T-helper 1 cell treated with Interleukin-12 subunit alpha and Interleukin-12 subunit beta and Interleukin-4 antibody, amounts not matched to agents 30 μg/mL and 1 μg/mL, for 36 hours (primary cell): Measurements from ENCODE around the gene GPER1.

Experiments
- H3K27ac Mint-ChIP-seq: one replicate; pipeline ENCODE4 v1.8.0; 2021; ENCODE audit warnings: mild to moderate bottlenecking, mixed read lengths
- H3K27me3 Mint-ChIP-seq: one replicate; pipeline ENCODE4 v1.8.0; 2021; ENCODE audit warnings: low read depth, mixed read lengths
- H3K36me3 Mint-ChIP-seq: one replicate; pipeline ENCODE4 v1.8.0; 2021; ENCODE audit warnings: low read depth, mixed read lengths
- H3K4me1 Mint-ChIP-seq: one replicate; pipeline ENCODE4 v1.8.0; 2021; ENCODE audit warnings: low read depth, mixed read lengths
- H3K4me3 Mint-ChIP-seq: one replicate; pipeline ENCODE4 v1.8.0; 2021; ENCODE audit warnings: mild to moderate bottlenecking, moderate library complexity, mixed read lengths
- H3K9me3 Mint-ChIP-seq: one replicate; pipeline ENCODE4 v1.8.0; 2021; ENCODE audit warnings: mixed read lengths

Gene GPER1

DNA sequence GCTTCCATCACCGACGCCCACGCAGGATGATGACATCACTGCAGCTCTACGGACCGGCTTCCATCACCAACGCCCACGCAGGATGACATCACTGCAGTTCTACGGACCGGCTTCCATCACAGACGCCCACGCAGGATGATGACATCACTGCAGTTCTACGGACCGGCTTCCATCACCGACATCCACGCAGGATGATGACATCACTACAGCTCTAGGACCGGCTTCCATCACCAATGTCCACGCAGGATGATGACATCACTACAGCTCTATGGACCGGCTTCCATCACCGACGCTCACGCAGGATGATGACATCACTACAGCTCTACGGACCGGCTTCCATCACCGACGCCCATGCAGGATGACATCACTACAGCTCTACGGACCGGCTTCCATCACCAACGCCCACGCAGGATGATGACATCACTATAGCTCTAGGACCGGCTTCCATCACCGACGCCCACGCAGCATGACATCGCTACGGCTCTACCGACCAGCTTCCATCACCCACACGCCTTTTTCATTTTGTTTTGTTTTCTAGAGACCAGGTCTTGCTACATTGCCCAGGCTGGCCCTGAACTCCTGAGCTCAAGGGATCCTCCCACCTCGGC, 29.5 kb downstream of the GPER1 start:
- H3K36me3 Mint-ChIP-seq, result no peaks in the 10 kb centered on the region
- H3K9me3 Mint-ChIP-seq, result peaks cover 3% of the 10 kb centered on the region
- H3K4me1 Mint-ChIP-seq, result peaks cover 5% of the 10 kb centered on the region
- H3K27me3 Mint-ChIP-seq, result no peaks in the 10 kb centered on the region
- no peak overlapping the region for H3K4me3 Mint-ChIP-seq
- H3K27ac Mint-ChIP-seq, result no peak overlapping the region

DNA sequence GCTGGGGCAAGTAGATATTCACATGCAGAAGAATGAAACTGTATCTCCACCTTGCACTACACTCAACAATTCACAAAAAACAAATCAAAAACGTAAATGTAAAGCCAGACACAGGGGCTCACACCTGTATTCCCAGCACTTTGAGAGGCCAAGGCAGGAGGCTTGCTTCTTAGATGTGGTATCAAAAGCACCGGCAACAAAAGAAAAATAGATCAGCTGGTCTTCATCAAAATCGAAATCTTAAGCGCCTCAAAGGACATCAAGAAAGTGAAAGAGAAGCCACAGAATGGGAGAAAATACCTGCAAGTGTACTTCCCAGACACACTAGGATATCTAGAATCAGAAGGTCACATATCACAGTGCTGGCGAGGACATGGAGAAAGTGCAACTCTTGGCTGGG, 31.3 kb downstream of the GPER1 start:
- peaks cover 5% of the 10 kb centered on the region for H3K4me1 Mint-ChIP-seq
- no peak overlapping the region for H3K4me3 Mint-ChIP-seq
- H3K36me3 Mint-ChIP-seq, result no peaks in the 10 kb centered on the region
- H3K9me3 Mint-ChIP-seq, result peaks cover 3% of the 10 kb centered on the region
- H3K27ac Mint-ChIP-seq, result no peak overlapping the region
- H3K27me3 Mint-ChIP-seq, result no peaks in the 10 kb centered on the region

GRCh38 chr7:1120791-1121190, 32.9 kb downstream of the GPER1 start:
- Mint-ChIP-seq H3K36me3 (no peaks in the 10 kb centered on the region), H3K4me1 (peaks cover 5% of the 10 kb centered on the region), H3K9me3 (peaks cover 3% of the 10 kb centered on the region), H3K27ac (no peak overlapping the region), H3K4me3 (no peak overlapping the region), H3K27me3 (no peaks in the 10 kb centered on the region)

DNA sequence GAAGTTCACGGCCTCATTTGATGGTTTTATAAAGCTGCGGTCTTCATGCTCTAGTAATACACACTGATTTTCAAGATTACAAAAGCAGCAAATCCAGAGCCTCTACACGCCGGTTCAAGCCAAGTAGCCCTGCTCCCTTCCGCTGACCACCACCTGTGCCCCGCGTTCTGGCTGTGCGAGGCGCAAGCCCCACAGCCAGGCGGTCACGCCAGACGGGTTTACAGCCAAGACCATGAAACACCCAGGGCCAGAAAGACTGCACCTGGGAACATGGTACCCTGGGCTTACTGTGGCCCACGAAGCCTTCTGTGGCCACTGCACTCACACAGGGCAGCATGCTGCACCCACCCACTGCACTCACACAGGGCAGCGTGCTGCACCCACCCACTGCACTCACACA, 33.6 kb downstream of the GPER1 start:
- H3K27ac Mint-ChIP-seq, result no peak overlapping the region
- H3K4me1 Mint-ChIP-seq, result peaks cover 5% of the 10 kb centered on the region
- H3K36me3 Mint-ChIP-seq, result no peaks in the 10 kb centered on the region
- no peak overlapping the region for H3K4me3 Mint-ChIP-seq
- H3K27me3 Mint-ChIP-seq, result no peaks in the 10 kb centered on the region
- peaks cover 3% of the 10 kb centered on the region for H3K9me3 Mint-ChIP-seq

- Mint-ChIP-seq H3K27ac (no peak overlapping the region), H3K27me3 (no peaks in the 10 kb centered on the region), H3K9me3 (peaks cover 3% of the 10 kb centered on the region), H3K36me3 (no peaks in the 10 kb centered on the region), H3K4me3 (no peak overlapping the region), H3K4me1 (peaks cover 5% of the 10 kb centered on the region)
Observed at GRCh38 chr7:1121886-1122831, 34.2 kb downstream of the GPER1 start.

GRCh38 chr7:1122832-1123501, 35.1 kb downstream of the GPER1 start:
- Mint-ChIP-seq H3K9me3 (no peaks in the 10 kb centered on the region), H3K4me3 (no peak overlapping the region), H3K4me1 (peaks cover 5% of the 10 kb centered on the region), H3K27ac (no peak overlapping the region), H3K36me3 (no peaks in the 10 kb centered on the region), H3K27me3 (no peaks in the 10 kb centered on the region)

DNA sequence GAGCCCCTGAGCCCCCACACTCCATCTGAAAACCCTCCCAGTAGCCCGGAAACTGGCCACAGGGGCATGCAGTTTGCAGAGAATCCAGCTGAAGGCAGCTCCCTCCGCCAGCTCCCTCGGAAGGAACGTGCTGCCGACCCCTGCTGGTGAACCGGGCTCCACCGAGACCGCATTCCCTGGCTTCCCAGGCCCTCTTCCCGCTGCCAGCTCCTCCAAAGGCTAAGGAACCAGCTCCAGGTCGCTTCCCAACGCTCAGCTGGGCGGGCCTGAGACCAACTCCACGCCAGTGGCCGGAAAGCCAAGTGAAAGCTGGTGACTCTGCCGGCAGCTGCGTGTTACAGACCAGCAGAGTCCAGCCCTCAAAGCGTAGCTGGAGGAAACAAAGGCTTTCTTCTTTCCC, 35.8 kb downstream of the GPER1 start:
- Mint-ChIP-seq H3K4me3 (no peak overlapping the region), H3K9me3 (no peaks in the 10 kb centered on the region), H3K4me1 (peaks cover 5% of the 10 kb centered on the region), H3K27ac (no peak overlapping the region), H3K27me3 (no peaks in the 10 kb centered on the region), H3K36me3 (no peaks in the 10 kb centered on the region)

DNA sequence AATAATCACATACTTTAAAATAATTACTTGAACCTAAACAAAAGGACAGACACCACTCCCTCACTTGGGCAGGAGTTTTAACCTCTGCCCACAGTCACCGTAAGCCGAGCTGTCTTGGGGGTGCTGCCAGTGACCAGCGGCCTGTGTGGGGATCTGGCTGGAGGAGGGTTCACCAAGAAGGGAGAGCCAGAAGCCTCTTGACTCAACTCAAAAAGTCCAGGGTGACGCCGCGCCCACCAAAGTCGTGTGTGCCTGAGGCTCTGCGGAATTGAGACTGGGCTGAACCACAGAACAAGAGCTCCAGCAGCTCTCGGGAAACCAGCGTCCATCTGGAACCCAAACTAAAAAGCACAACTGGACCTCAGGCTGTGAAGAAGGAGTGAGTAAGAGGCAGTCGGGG, 36.3 kb downstream of the GPER1 start:
- Mint-ChIP-seq H3K27ac (no peak overlapping the region), H3K36me3 (no peaks in the 10 kb centered on the region), H3K4me1 (peaks cover 4% of the 10 kb centered on the region), H3K27me3 (no peaks in the 10 kb centered on the region), H3K9me3 (no peaks in the 10 kb centered on the region), H3K4me3 (no peak overlapping the region)

- peaks cover 2% of the 10 kb centered on the region for H3K4me1 Mint-ChIP-seq
- no peak overlapping the region for H3K4me3 Mint-ChIP-seq
- H3K27ac Mint-ChIP-seq, result no peak overlapping the region
- H3K36me3 Mint-ChIP-seq, result no peaks in the 10 kb centered on the region
- H3K27me3 Mint-ChIP-seq, result no peaks in the 10 kb centered on the region
- H3K9me3 Mint-ChIP-seq, result no peaks in the 10 kb centered on the region
Observed at GRCh38 chr7:1124816-1125602, 37.1 kb downstream of the GPER1 start.

DNA sequence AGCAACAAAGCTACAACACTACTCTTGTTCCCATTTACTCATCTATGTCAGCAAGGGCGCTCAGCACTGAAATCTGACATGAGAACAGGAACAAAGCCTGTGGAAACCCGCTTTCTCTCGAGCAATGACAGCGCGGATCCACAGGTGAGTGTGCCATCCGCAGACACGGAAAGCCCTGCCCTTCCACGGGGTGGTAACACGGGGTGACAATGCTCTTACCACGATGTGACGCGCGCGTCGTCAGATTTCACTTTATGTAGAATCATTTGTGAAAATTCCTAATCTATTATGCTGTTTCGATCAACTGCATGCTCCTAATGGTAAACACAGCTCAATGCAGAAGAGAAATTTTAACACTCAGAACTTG, 37.7 kb downstream of the GPER1 start:
- no peaks in the 10 kb centered on the region for H3K27me3 Mint-ChIP-seq
- H3K4me1 Mint-ChIP-seq, result no peaks in the 10 kb centered on the region
- H3K9me3 Mint-ChIP-seq, result no peaks in the 10 kb centered on the region
- no peak overlapping the region for H3K4me3 Mint-ChIP-seq
- H3K36me3 Mint-ChIP-seq, result no peaks in the 10 kb centered on the region
- H3K27ac Mint-ChIP-seq, result no peak overlapping the region

GRCh38 chr7:1127001-1127400, 39.1 kb downstream of the GPER1 start:
- no peak overlapping the region for H3K27ac Mint-ChIP-seq
- H3K4me1 Mint-ChIP-seq, result no peaks in the 10 kb centered on the region
- H3K9me3 Mint-ChIP-seq, result no peaks in the 10 kb centered on the region
- no peak overlapping the region for H3K4me3 Mint-ChIP-seq
- H3K36me3 Mint-ChIP-seq, result no peaks in the 10 kb centered on the region
- no peaks in the 10 kb centered on the region for H3K27me3 Mint-ChIP-seq

GRCh38 chr7:1129431-1129830, 41.5 kb downstream of the GPER1 start:
- H3K4me3 Mint-ChIP-seq, result no peak overlapping the region
- no peaks in the 10 kb centered on the region for H3K9me3 Mint-ChIP-seq
- no peak overlapping the region for H3K27ac Mint-ChIP-seq
- H3K27me3 Mint-ChIP-seq, result no peaks in the 10 kb centered on the region
- peaks cover 3% of the 10 kb centered on the region for H3K36me3 Mint-ChIP-seq
- H3K4me1 Mint-ChIP-seq, result no peaks in the 10 kb centered on the region

DNA sequence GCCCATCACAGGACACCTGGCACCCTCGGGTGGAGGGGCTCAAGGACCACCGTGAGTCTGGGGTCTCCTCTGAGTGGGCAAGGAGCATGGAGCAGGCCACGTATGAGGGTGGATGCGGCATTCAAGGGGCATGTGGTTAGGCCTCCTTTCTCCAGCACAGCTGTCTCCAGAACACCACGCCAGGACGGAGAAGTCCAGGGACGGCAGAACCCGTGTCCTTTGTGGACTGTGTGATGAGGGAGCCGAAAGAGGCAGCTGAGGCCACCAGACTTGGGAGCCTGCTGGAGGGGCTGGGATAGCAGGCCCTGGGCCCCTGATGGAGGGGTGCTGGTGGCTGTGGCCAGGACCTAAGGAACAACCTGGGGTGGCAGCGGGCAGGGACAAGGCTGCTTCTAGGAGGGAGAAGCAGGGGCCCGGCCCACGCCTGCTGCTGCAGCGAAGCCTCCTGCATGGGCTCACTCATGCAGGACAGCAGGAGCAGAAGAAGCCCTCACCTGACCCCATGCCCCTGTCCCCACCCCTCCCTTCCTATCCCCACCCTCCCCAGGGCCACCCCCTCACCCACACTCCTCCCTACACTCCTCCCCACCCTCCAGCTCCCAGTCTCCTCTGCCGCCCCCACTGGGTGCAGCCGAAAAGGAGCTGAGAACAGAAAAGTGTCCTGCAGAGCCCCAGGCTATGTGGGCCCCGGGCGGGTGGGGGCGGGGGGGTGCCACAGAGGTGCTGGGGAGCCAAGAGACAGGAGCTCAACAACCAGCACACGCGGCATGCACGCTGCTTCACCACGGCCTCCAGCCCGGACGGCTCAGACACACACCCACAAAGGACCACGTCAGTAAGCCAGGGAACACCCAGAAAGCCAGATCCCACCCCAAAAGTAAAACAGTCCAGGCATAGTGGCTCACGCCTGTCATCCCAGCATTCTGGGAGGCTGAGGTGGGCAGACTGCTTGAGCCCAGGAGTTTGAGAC, 42.4 kb downstream of the GPER1 start:
- no peaks in the 10 kb centered on the region for H3K27me3 Mint-ChIP-seq
- no peak overlapping the region for H3K27ac Mint-ChIP-seq
- no peaks in the 10 kb centered on the region for H3K9me3 Mint-ChIP-seq

More for the DNA sequence above, 42.4 kb downstream of the GPER1 start:
- Mint-ChIP-seq H3K4me3 (no peak overlapping the region), H3K4me1 (no peaks in the 10 kb centered on the region), H3K36me3 (peaks cover 3% of the 10 kb centered on the region)
